ENCODE measurements around the gene LDLRAD2.

DNA sequence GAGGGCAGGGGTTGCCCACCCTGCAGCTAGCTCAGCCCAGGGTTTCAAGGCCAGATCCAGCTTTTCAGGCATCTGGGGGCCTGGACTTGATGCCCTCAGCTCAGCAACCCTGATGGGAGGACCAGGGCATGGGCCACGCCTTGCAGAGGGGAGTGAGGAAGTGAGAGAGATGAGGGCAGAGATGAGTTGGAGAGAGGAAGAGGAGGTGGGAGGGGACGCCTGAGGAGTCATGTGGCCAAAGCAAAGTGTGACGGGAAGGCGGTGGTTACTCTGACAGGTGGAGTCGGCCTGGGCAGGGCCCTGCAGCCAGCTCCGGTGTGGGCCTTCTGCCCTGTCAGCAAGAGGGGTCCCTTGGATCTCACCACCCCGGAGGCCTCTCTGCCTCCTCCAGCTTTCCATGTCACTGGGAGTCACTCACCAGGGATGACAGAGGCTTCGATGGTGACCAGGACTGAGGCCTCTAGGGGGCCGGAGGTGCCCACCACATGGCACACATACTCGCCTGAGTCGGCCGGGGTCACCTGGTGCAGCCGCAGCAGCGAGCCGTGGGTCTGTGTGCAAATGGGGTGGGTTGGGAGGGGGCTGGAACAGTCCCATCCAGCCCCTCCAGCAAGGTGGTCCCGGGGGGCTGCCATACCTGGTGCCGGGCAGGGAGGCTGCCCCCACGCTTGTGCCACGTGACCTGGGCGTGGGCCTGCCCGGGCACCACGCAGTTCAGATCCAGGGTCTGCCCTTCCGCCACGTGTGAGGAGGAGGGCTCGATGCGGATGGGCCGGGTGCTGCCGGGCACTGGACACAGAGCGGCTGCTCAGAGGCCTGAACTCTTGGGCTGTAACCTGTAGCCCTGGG is 40.4 kb downstream of the LDLRAD2 start:
- TF ChIP-seq, protein P1, sequence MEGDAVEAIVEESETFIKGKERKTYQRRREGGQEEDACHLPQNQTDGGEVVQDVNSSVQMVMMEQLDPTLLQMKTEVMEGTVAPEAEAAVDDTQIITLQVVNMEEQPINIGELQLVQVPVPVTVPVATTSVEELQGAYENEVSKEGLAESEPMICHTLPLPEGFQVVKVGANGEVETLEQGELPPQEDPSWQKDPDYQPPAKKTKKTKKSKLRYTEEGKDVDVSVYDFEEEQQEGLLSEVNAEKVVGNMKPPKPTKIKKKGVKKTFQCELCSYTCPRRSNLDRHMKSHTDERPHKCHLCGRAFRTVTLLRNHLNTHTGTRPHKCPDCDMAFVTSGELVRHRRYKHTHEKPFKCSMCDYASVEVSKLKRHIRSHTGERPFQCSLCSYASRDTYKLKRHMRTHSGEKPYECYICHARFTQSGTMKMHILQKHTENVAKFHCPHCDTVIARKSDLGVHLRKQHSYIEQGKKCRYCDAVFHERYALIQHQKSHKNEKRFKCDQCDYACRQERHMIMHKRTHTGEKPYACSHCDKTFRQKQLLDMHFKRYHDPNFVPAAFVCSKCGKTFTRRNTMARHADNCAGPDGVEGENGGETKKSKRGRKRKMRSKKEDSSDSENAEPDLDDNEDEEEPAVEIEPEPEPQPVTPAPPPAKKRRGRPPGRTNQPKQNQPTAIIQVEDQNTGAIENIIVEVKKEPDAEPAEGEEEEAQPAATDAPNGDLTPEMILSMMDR (IDR thresholded peaks at IDR 0.05), result no peak
- no peak for TF ChIP-seq POLR2A (IDR thresholded peaks at IDR 0.05)

All from thyroid gland (tissue), 4 donors.